HG03064 (cell line): ENCODE results near the gene BTG1.
"Not testable (repeated sequence)": the region's sequence is repeated elsewhere in the genome, so short reads cannot be mapped to it uniquely, and the experiment has no call there.

Experiments used
- ATAC-seq: cut with Tn5 transposase; IDR thresholded peaks from one replicate; pipeline ENCODE4 v1.9.1; 2021; ENCODE audit warnings: low read depth; ENCODE audit not compliant: unreplicated experiment

BTG1 gene

DNA sequence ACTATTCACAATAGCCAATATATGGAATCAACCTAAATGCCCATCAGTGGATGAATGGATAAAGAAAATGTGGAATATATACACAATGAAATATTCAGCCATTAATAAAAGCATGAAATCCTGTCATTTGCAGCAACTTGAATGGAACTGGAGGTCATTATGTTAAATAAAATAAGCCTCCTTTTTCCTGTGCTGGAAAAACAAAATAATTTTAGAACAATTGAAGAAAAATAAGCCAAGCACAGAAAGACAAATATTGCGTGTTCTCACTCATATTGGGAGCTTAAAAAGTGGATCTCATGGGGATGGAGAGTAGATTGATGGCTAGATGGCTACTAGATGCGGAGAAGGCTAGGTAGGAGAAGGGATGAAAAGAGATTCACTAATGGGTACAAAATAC, 6.3 kb upstream of the BTG1 start:
- no peak for ATAC-seq

DNA sequence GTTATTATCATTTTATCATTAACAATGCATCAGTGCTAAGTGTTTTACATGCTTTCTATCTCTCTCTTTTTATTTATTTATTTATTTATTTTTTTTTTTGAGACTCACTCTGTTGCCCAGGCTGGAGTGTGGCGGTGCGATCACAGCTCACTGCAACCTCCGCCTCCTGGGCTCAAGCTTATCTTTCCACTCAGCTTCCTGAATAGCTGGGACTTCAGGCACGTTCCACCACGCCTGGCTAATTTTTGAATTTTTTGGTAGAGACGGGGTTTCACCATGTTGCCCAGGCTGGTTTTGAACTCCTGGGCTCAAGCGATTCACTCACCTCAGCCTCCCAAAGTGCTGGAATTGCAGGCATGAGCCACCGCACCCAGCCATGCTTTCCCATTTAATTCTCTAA, 3.9 kb upstream of the BTG1 start:
- ATAC-seq, result no peak

DNA sequence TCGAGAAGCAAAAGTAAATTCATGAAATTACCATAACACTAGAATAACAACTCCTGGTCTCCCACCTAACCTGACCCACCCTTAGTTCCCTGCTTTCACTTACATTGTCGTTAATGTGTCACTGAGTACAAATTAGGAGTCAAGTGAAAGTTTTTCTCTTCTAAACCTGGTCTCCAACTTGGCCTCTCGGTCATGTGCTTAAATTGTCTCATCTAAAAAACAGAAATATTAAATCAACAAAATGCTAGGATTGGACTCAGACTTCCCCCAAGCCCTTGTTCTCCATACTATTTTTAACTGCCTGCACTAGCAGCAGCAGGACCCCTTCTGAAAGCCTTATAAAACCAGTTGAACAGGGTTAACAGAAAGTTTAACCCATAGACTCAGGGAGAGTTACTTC, 1.8 kb upstream of the BTG1 start:
- ATAC-seq, result no peak

DNA sequence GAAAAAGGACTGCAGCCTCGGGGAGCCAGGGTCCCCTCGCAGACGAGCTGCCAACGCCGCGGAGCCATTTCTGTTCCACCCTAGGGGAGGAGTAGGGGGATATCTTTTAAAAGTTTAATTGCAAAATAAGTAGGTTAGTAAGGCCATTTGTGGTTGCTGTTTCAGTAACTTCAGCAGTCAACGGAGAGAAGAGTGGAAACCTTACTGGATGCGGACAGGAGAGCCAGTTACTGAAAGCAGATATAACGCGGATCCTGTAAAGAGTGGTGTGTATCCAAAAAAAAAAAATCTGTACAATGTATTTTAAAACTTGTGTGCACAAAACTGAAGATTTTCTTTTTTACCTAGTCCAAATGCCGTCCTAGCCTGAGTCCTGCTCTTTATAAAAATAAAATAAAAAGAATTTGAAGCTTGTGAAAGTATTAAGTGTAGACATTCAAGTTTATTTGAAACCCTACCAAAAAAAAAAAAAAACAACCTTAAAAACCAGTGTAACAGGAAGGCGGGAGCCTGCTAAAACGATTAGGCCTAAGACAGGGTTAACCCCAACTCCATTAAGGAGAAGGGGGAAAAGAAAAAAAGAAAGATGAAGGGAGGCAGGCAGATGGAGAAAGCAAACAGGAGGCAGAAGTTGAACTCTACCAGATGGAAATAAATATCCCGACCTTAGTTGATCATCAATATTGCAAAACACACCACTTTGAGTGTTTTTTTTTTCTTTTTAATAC, 1.0 kb upstream of the BTG1 start:
- no peak for ATAC-seq

DNA sequence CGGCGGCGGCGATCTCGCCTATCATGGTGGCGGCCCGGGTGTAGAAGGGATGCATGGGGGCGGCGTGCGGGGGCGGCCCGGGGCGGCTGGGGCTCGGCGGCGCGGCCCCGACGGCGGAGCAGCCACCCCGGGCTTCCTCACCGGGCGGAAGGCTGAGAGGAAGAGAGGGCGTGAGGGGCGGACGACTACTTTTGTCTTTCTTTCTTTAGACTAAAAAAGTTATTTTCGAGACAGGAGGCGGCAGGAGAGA, 240 bp downstream of the BTG1 start:
- ATAC-seq, result peak; percentile 5

DNA sequence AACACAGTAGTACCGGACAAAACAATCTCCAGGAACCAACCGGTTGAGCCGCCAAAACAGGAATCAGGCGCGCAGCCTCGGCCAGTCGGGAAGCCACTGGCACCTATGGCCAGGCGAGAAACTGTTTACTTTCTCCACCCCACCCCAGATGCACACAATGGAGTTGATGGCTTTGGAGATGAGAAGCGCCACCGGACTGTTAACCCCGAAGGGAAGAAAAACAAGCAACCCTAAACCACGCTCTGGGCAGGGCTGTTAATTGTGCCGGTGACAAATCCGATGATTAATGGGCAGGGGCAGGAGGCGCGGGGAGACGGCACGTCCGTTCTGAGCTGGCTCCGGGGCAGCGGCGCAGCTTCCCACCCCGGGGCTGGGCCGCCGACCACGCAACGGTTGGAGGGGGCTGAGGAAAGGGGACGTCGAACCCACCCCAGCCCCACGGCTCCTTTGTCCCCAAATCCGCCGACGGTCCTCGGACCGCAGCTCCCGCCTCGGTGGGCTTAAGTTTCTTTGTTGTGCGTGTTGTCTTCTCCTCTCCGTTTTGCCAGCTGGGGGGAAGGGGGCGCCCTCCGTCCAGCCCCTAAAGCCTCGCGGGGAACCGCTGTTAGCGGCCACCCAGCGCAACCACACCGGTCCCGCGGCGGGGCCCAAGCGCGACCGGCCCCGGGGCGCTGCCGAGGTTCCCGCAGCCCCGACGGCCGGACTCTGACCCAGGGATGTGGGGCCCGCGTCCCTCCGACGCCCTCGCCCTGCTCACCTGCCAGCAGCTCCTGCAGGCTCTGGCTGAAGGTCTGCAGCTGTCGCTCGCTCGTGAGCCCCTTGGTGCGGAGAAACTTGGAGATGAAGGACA, 790 bp downstream of the BTG1 start:
- no peak for ATAC-seq

DNA sequence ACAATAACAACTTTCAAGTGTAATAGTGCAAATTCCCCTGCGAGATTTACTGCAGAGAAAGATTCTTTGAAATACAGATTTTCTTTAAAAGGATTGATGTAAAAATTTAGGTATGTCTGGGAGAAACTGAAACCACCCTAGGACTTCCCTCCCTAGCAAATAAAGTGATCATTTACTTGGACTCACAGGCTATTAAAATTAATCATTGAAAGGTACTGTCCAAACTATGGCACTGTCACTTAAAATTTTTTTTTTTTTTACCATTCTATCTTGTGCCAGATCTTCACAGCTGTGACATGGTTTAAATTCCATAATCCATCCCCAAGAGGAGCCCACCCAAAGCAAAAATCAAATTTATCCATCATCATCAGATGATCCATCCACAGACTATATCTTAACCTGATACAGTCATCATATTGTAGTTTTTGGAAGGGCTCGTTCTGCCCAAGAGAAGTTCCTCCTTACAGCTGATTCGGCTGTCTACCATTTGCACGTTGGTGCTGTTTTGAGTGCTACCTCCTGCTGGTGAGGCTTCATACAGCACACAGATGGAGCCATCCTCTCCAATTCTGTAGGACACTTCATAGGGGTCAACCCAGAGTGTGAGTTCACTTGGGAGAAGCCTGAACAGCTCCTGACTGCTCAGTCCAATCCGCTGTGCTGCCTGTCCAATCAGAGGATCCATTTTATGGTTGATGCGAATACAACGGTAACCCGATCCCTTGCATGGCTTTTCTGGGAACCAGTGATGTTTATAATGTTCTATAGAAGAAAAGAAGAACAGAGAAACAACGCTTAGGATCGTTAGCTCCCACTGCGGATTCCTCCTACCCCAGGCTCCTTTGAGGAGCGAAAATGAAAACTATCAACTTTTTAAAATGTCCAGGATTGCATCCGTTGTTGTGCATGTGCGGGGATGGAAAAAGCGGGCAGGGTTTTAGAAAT, 1.7 kb downstream of the BTG1 start:
- no peak for ATAC-seq

DNA sequence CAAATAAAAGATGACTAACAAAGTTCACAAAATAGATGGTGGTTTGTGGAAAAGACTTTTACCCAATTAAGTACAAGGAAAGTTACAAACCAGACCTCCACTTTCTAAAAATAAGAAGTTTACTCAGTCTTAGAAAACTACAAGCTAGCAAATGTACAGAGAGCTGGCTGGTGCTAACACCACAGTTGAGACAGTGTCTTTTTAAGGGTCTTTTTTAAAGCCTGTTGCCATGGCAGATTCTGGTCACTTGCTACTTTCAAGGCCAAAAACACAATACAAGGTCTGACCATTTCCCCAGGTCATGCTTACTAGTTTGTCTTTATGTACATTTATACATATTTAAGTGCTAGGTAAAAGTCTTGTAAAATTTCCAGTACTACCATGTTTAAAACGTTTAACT, 2.4 kb downstream of the BTG1 start:
- ATAC-seq, result no peak

DNA sequence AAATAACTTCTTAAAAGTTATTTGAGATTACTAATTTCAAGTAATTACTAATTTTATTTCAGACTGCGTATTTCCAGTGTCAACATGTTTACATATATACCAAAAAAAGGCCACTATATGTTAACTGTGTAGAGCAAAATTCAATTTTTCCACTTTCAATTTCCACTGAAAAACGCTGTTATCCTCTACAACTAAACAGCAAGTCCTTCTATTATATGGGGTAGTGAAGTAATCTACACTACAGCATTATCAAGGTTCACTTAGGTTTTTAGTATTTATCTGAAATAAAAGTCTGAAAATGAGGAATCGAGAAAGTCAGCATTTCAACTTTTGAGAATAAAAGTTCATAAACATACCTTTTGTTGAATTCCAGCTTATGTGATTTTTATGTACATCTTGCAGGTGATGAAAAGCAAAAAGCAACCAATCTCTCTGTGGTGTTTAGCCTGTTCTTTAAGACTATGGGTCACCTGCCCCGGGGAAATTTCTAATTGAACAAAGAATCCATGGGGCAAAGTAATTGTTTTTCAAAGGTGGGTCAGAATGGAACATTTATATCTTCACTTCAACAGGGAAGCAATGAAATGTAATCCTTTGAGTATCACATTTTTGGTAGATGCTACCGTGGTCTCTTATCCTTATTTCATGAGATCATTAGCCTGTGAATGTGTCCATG, 3.3 kb downstream of the BTG1 start:
- ATAC-seq, result no peak

DNA sequence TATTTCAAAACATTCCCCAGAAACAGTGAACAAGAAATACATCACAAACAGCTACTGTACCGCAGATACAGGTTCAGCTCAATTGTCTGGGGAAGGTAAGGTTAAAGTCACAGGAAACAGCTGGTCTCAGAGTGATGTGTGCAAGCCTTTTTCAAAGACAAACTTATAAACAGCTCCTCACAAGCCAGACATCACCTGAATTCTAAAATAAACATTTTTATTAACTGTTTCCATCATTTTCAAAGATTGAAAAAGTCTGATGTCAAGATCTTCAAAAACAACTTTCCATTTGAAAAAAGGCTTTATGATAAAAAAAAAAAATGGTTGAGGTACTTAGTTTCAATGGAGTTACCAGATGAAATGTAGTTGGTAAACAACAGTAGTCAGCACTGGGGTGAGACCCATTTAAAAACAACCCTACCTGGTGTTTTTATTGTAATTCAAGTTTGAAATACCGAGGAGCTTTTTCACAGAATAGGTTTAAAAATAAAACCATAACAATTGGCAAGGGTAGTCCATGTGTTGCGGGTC, 4.0 kb downstream of the BTG1 start:
- ATAC-seq, result no peak

DNA sequence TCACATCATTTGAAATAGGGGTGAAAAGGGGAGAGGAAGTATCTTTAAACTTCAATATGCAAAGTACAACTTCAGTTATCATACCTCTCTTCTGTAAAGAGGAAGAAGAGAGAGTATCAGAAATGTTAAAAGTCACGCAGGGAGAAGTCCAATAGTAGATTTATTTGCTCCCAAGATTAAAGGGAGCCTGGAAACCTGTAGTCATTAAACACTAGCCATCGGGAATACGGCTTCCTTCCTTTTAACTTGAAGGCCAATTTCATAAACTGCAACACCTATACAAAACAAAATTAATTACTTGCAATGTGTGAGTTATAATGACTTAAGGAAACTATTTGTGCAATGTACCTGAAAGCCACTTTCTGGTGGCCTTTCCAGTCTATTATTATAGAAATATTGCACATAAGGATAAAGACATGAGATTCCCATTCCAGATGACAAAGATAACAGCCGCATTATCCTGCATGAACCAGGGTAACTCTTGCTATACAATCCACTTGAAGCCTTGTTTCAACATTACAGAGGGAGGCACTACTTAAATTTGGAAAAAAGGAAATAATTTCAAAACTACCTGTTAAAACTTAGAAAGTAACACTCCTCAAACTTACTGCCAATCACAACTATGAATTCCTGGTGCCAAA, 4.6 kb downstream of the BTG1 start:
- no peak for ATAC-seq

DNA sequence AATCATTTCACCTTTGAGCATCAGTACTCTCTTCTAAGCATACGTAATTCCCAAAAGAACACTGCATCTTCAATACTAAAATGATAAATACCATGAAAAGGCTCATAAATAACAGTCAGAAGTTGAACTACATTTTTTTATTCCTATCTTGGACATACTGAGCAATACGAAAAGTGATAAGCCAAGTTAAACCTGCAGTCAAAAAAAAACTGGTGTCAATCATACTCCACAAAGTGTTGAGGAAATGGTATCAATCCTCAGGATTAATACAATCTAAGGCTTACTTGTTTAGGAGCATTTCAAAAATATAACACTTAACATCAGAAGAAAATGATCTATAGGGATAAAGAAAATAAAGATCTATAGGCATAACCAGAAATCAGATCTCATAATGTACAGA, 5.5 kb downstream of the BTG1 start:
- no peak for ATAC-seq

DNA sequence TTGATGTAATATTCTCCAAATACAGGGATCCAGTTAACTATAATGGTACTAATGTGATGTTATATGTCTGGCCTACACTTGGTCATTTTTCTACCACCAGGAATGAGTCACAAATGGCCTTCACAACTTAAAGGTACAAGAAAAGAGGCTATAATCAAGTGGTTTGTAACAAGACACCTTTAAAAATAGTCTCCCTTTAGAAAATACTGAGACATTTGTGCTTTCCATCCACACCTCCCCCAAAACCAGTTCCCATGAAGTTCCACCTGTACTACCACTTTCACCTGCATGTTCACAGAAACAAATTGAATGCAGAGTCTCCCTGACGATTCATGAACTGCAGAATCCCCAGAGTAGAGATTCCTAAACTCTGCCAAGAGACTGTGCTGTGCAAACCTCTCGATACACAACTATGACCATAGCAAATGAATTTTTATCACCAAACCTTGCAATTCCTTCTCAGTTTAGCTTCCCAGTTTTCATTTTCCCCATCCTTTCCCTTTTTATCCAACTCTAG, 6.0 kb downstream of the BTG1 start:
- no peak for ATAC-seq

DNA sequence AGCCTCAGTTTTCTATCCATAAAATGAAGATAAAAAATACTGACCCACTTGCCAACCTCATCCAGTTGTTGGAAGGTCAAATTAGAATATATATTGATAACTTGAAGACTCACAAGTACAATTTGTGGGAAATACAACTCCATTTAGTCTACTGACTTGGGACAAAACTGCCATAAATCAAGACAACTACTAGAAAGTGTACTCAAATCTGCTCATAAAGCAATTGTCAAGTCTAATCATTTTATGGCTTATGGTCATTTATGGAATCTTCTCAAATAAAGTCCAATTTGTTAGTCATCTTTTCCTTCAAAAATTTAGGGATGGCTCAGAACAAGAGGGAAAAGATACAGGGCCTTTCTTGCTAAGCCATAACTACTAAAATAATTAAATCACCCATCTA, 7.0 kb downstream of the BTG1 start:
- no peak for ATAC-seq

DNA sequence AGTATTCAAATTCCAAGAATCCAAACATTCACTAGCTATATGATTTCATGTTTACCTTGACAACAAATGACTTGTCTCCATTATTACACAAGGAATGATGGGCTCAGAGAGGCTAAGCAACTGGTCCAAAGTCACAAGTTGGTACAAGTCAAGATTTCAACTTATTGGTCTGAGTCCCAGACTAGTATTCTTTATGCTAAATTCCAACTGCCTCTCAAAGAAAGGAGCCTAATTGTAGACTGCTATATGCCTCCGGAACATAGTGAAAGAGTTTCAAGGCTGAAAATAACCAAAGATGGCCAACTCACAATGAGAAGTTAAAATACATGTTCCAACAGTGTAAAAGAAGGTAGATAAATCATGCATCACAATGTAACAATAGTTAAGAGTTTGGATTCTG, 7.5 kb downstream of the BTG1 start:
- no peak for ATAC-seq

DNA sequence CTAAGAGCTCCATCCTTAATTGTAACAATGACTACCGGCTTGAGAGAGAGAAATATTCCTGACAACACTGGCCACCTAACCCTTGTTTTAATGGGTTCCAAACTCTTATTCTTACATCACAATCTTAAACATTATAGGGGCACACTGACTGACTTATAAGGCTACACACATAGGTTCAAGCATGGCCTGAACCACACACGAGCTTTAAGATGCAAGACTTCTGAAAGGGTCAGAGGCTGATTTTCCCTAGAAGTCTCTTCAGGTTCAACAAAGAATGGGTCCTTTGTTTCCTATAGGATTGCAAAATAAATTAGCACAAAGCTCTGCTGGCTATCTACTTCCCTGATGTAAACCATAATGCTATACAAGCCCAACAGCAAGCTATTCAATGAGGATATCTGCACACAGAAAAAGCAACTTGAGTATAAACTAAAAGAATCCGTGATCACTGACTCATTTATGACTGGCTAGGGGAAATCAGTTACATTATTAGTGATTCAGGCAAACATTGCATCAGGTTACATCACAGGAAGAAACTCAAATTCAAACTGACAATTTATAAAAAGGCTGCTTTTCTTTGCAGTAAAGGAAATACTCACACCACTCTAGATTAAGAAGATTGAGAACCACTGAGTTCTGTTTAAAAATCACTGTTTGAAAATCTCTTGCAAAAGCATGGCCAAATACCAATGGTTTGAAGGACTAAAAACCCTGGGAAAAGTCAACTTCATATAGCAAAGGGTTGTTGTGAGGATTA, 8.5 kb downstream of the BTG1 start:
- ATAC-seq, result no peak

DNA sequence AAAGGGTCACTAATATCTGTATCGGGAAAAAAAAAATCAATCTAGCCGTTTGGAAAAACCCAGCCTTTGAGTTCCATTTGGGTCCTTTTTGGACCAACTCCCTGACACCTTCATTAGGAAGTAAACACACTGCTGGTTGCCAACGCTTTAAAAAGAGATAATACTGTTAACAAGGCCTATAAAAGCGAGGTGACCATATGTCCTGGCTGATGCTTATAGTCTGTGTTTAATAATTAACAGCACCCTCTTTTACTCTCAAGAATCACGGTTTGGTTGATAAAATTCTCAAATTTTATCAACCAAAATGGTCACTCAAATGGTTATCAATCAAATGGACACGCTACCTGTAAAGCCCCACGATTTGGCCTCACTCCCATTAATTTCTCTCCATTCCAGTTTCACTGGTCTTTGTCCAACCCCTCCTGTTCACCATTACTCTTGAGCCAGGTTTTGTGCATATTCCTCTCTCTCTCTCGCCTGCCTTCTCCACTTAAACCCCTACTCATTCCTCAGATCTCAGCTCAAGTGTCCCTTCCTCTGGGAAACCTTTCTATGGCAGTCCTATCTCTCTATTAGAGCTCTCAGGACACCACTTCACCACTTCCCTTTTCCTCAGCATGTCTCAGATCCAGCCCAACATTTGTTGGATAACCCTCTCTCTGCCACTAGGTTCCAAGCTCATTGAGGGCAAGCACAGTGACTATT, 9.5 kb downstream of the BTG1 start:
- no peak for ATAC-seq

DNA sequence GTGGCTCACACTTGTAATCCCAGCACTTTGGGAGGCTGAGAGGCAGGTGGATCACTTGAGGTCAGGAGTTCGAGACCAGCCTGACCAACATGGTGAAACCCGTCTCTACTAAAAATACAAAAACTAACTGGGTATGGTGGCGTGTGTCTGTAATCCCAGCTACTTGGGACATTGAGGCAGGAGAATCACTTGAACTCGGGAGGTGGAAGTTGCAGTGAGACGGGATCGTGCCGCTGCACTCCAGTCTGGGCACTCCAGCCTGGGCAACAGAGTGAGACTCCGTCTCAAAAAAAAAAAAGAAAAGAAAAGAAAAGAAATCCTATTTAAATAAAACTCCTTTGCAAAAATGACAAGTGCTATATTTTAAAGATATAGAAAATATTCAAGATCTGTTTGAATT, 10.1 kb downstream of the BTG1 start:
- not testable (repeated sequence) for ATAC-seq
